Left colon (tissue), 2 donors: Measurements from ENCODE around the gene MASP1. TPM values are rescaled to one million over a fixed set of nuclear protein-coding genes. Genes with fewer than 3 reads are reported as not detected.
A peak's percentile ranks its signal among the peaks of the same experiment; 100 is the strongest.
"Not testable (repeated sequence)": the region's sequence is repeated elsewhere in the genome, so short reads cannot be mapped to it uniquely, and the experiment has no call there.

Experiments used
- ATAC-seq: fragments of 200-7000 bp; cut with Tn5 transposase; one replicate; pipeline ENCODE4 v1.9.1; 2020; ENCODE audit warnings: mild to moderate bottlenecking, moderate library complexity
- DNase-seq, 2 donors: peaks; one replicate each; pipeline ENCODE4 v3.0.0-alpha.2; 2020
- intact Hi-C, 2 donors: fragments of 100-400 bp; cut with DNase I in 1 of 2; cut with micrococcal nuclease in 1 of 2; formaldehyde crosslinking; loops; one replicate each; pipeline versions ENCODE4 v1.11.2 to v1.14.0; 2022; cut with DNase I, micrococcal nuclease
- total RNA-seq, 2 donors: library from RNA; stranded (reverse); fragmentation: NEBNext Ultra II Directional; extraction: Animal tissue kit (Norgen Biotek cat#: 25700); gene quantifications; one replicate each; pipeline ENCODE4 v1.2.1, GENCODE V29; 2021
- donor health status: DM: no; HTN: no; CAD: no.
- donor health status: DM: yes; HTN: yes; CAD: no.

The MASP1 gene
- total RNA-seq, 2 donors from 2014 or later: 3.7 to 15.7 TPM

- DNase-seq: peak in 1 of 2 donors; percentile 11
- intact Hi-C loops: no loop called here
- ATAC-seq: peak; percentile 73
These were observed 83.4 kb downstream of the MASP1 start for GRCh38 chr3:187208159-187208558.

DNA sequence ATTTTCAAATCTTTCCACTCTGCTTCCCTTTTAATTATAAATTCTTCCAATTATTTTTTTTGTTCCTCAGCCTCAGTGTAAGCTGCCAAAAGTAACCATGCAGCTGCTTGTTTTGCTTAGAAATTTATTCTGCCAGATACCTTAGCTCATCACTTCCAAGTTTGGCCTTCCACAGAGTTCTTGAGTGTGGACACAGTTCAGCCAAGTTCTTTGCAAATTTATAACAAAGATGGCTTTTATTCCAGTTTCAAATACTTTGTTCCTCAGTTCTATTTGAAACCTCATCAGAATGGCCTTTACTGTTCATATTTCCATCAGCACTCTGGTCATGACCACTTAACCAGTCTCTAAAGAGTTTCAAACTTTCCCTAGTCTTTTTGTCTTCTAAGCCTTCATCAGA lies 83.9 kb downstream of the MASP1 start:
- no peak for ATAC-seq
- intact Hi-C loops: no loop called here
- no peak for DNase-seq

DNA sequence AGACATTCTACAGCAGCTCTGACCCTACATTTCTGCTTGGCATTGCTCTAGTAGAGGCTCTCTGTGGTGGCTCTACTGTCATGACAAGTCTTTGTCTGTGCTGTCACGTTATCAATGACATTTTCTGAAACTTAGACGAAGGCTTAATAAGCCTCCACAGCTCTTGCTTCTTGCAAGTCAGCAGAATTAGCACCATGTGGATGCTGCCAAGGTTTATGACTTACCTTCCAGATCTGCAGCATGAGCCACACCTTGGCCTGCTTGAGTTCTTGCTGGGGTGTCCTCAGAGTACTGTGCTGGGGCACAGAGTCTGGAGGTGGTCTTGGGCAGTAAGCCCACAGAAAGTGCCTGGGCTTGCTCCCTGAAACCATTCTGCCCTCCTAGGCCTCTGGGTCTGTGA lies 84.5 kb downstream of the MASP1 start:
- ATAC-seq (no peak), DNase-seq (no peak)
- intact Hi-C loops: no loop called here

DNA sequence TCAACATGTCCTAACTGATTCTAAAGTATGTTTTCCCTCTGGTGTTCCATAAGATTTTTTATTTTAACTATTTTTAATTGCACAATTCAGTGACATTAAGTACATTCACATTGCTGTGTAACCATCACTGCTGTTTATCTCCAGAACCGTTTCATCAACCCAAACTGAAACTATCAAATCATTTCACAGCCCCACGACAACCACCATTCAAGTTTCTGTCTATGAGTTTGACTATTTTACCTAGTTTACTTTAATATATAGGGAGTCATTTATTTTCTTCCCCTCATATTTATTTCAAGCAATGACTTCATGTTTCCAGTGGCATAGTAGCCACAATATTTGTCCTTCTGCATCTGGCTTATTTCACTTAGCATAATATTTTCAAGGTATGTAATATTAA lies 85.9 kb downstream of the MASP1 start:
- ATAC-seq (no peak), DNase-seq (no peak)
- intact Hi-C loops: no loop called here

DNA sequence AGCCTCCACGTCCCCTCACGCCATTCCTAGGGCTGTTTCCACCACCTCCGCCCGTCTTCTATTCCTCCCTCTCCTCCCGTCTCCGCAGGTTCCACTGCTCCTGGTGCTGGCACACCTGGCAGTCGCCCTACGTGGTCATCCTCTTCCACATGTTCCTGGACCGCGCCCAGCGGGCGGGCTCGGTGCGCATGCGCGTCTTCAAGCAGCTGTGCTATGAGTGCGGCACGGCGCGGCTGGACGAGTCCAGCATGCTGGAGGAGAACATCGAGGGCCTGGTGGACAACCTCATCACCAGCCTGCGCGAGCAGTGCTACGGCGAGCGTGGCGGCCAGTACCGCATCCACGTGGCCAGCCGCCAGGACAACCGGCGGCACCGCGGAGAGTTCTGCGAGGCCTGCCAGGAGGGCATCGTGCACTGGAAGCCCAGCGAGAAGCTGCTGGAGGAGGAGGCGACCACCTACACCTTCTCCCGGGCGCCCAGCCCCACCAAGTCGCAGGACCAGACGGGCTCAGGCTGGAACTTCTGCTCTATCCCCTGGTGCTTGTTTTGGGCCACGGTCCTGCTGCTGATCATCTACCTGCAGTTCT lies 92.0 kb downstream of the MASP1 start:
- DNase-seq, ATAC-seq, intact Hi-C loops: not testable (repeated sequence)

GRCh38 chr3:187198490-187198889 lies 93.0 kb downstream of the MASP1 start:
- intact Hi-C loops: no loop called here
- no peak for ATAC-seq
- DNase-seq: no peak

GRCh38 chr3:187197335-187197649 lies 94.2 kb downstream of the MASP1 start, which contains the start of gene RTP1:
TSS of gene RTP1 (plus strand) at chr3:187197486. CDS start at chr3:187197516, 30 bp downstream.
- intact Hi-C loops: no loop called here
- ATAC-seq (no peak), DNase-seq (no peak)

DNA sequence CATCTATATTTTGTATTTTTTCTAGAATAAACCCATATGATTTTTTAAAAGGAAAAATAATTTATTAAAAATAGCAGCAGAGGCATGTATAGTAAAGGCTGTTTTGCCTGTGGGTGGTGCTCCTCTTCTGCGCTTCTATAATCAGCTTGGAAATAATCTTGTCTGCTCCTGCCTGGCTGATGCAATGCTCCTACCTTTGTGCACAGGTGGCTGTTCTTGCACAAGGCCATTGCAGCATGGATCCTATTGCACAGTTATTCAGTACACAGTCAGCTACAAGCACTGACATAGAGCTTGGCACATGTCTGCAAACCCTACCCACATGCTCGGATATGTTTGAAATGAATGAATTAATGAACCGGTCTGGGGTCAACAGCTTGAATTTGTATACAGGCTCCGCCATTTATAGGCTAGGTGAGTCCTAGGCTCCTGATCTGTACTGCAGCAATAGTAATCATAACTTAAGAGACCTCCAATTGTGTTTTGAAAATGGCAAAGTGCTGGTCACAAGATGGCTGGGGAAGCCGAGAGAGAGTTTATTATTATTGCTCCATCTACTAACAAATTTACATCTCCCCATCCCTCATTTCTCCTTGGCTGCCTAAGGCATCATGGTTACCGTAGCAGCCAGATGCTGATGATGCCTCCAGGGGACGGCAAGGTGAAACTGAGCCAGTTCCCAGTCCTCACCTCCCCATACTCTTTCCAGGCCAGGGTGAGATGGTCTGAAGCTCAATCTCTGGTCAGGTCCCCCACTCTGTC lies 94.8 kb downstream of the MASP1 start:
- ATAC-seq (no peak), DNase-seq (no peak)
- intact Hi-C loops: no loop called here

GRCh38 chr3:187193181-187193580 lies 98.4 kb downstream of the MASP1 start:
- ATAC-seq: no peak
- DNase-seq: no peak
- intact Hi-C loops: no loop called here

DNA sequence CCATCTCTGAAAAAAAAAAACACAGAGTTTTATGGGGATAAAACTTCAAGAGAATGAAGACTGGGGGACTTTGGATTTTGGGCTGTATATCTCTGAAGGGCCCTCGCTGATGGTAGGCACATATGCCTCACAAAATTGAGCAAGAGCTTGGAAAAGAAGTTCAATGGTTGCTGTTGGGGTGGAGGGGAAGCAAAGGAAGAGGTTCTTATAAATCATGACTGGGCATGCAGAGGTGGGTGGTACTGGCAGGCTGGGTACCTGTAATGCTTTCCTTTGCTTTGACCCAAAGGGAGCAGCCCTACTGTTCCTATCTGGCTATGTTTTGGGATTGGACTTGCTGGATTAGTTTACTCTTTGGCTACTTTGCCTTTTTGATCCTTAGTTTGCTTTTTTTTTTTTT lies 100.3 kb downstream of the MASP1 start:
- intact Hi-C loops: no loop called here
- ATAC-seq (no peak), DNase-seq (no peak)

DNA sequence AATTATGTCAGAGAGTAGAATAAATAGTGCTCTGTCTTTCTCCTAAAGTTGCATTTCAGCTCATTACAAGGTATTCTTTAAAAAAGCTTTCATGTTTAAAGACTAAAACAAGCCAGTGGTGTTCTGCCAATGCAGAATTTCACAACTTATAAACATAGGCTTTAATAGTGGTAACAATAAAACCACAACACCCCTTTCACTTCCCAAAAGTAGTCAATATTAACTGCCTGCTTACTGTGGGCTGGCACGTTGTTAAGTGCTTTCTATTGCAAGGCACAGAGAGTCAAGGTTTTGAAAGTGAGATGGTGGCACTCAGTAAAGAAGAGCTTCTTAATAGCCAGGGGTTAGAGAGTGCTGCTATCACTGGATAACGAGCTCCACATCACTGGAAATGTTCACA lies 102.6 kb downstream of the MASP1 start:
- ATAC-seq: no peak
- no peak for DNase-seq
- intact Hi-C loops: no loop called here

DNA sequence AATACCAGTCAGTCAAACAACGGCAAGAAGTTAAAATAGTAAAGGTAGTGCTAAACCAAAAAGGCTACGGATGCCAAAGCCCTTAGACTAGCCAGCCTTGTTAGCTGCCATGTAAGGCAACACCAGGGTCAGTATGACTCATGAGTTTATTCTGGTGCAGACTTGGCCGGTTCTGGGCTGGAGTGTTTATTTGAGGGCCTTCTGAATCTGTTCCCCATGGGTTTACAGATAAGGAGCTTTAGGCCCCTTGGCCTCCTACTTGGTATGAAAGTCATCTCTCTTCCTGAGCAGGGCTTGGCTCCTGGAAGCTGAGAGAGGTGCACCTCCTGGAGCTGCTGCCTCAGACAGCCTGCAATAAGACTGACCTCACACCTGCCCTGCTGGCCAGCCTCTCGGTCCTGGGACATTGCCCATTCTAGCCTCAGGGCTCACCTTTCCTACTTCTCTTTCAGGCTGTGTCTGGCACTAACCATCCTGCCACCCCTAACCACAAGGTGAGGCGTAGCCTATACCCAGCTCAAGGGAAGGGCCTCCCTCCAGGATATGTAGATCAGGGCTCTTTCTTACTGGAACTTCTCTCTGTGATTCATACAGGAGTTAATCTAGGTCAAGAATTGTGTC lies 104.6 kb downstream of the MASP1 start:
- ATAC-seq (no peak), DNase-seq (peak in 1 of 2 donors; percentile 48)
- intact Hi-C loops: no loop called here

DNA sequence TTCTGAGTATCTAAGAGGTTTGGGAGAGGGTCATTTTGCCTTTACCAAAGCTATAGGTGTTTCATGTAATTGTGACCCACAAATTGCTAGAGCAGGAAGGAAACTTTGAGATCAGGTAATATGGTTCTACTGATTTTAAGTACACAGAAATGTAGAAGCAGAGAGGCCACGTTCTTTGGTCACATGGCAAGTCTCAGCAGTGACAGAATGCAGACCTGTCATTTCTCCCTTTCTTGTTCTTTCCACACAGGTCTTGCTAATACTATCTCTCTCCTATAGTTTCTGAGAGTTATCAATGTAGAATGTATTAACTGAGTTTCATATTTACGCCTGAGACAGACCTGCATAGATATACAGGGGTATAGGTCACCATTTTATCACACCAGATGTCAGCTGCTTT lies 105.2 kb downstream of the MASP1 start:
- ATAC-seq (no peak), DNase-seq (no peak)
- intact Hi-C loops: no loop called here

- intact Hi-C loops: no loop called here
- DNase-seq: no peak
- ATAC-seq: no peak
These were observed 105.8 kb downstream of the MASP1 start for GRCh38 chr3:187185759-187186158.

Other genes with a start within 250 kb of the MASP1 start
- gene RPL39L, start 152.2 kb downstream of the MASP1 start, total RNA-seq: 1 to 10 TPM; 2.2 to 3.2 TPM
- gene RTP1, start 94.3 kb downstream of the MASP1 start, total RNA-seq: not detected
- 1 to 10 TPM; 5.9 to 6.9 TPM for gene RTP4, start 76.6 kb upstream of the MASP1 start, total RNA-seq